WTC11 (cell line): Measurements from ENCODE around the gene ZGLP1.

ENCODE experiments used
- CREB1 ChIP-seq: sonication (generic); formaldehyde crosslinking; IDR thresholded peaks from 2 replicates; pipeline ENCODE4 v1.8.0; 2023; ENCODE audit warnings: mild to moderate bottlenecking, missing genetic modification reagents
- CTCF ChIP-seq: fragments of 200-600 bp; IDR thresholded peaks from 2 replicates; pipeline ENCODE4 v1.8.0; 2022; ENCODE audit warnings: antibody characterized with exemption
- ESRRA ChIP-seq: sonication (generic); formaldehyde crosslinking; IDR thresholded peaks from 2 replicates; pipeline ENCODE4 v1.8.1; 2022; ENCODE audit warnings: mild to moderate bottlenecking, missing genetic modification reagents, borderline replicate concordance
- FOXJ3 ChIP-seq: sonication (generic); formaldehyde crosslinking; IDR thresholded peaks from 2 replicates; pipeline ENCODE4 v1.9.0; 2021; ENCODE audit warnings: missing genetic modification reagents, mild to moderate bottlenecking, borderline replicate concordance
- HMGXB4 ChIP-seq: sonication (generic); formaldehyde crosslinking; IDR thresholded peaks from 2 replicates; pipeline ENCODE4 v1.8.1; 2023; ENCODE audit warnings: mild to moderate bottlenecking, moderate library complexity, missing genetic modification reagents
- JUN ChIP-seq: sonication (generic); formaldehyde crosslinking; IDR thresholded peaks from 2 replicates; pipeline ENCODE4 v1.8.0; 2023; ENCODE audit warnings: mild to moderate bottlenecking, missing genetic modification reagents
- USF2 ChIP-seq: sonication (generic); formaldehyde crosslinking; IDR thresholded peaks from 2 replicates; pipeline ENCODE4 v1.8.1; 2023; ENCODE audit warnings: mild to moderate bottlenecking, missing genetic modification reagents, moderate library complexity
- ZBTB21 ChIP-seq: sonication (generic); formaldehyde crosslinking; IDR thresholded peaks from 2 replicates; pipeline ENCODE4 v1.8.1; 2023; ENCODE audit warnings: mild to moderate bottlenecking, missing genetic modification reagents, borderline replicate concordance
- ZBTB43 ChIP-seq: sonication (generic); formaldehyde crosslinking; IDR thresholded peaks from 2 replicates; pipeline ENCODE4 v1.8.1; 2023; ENCODE audit warnings: mild to moderate bottlenecking, missing genetic modification reagents

- TF ChIP-seq JUN (no peak), ZBTB43 (CRISPR knock-in tag) (no peak), FOXJ3 (CRISPR knock-in tag) (no peak), CTCF (no peak), USF2 (CRISPR knock-in tag) (no peak), CREB1 (no peak), ESRRA (CRISPR knock-in tag) (no peak), ZBTB21 (CRISPR knock-in tag) (no peak), HMGXB4 (CRISPR knock-in tag) (no peak)
Measured at GRCh38 chr19:10294368-10294697, 15.3 kb downstream of the ZGLP1 start.
